ENCODE measurements around the gene OSTF1.

Gene OSTF1

DNA sequence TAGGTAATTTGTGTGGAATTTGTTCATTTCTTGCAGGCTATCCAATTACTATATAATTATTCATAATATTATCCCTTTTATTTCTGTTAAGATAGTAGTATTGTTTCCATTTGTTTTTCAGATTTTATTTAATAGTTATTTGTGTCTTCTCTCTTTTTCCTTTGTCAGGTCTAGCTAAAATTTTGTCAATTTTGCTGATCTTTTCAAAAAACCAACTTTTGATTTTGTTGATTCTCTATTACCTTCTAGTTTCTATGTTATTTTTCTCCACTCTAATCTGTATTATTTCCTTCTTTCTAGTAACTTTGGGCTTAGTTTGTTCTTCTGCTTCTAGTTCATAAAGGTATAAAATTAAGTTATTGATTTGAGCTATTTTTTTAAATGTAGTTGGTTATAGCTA lies 76.3 kb downstream of the OSTF1 start:
- Mint-ChIP-seq H3K4me3 (no peak overlapping the region), H3K36me3 (ENCODE audit: low read depth) (peaks cover 31% of the 10 kb centered on the region), H3K27me3 (ENCODE audit: low read depth) (no peaks in the 10 kb centered on the region), H3K27ac (no peak overlapping the region), H3K9me3 (peaks cover 35% of the 10 kb centered on the region), H3K4me1 (no peaks in the 10 kb centered on the region)
- TF ChIP-seq, protein P1, sequence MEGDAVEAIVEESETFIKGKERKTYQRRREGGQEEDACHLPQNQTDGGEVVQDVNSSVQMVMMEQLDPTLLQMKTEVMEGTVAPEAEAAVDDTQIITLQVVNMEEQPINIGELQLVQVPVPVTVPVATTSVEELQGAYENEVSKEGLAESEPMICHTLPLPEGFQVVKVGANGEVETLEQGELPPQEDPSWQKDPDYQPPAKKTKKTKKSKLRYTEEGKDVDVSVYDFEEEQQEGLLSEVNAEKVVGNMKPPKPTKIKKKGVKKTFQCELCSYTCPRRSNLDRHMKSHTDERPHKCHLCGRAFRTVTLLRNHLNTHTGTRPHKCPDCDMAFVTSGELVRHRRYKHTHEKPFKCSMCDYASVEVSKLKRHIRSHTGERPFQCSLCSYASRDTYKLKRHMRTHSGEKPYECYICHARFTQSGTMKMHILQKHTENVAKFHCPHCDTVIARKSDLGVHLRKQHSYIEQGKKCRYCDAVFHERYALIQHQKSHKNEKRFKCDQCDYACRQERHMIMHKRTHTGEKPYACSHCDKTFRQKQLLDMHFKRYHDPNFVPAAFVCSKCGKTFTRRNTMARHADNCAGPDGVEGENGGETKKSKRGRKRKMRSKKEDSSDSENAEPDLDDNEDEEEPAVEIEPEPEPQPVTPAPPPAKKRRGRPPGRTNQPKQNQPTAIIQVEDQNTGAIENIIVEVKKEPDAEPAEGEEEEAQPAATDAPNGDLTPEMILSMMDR (IDR thresholded peaks at IDR 0.05; ENCODE audit: unreplicated experiment in 3 of 3), result no peak

DNA sequence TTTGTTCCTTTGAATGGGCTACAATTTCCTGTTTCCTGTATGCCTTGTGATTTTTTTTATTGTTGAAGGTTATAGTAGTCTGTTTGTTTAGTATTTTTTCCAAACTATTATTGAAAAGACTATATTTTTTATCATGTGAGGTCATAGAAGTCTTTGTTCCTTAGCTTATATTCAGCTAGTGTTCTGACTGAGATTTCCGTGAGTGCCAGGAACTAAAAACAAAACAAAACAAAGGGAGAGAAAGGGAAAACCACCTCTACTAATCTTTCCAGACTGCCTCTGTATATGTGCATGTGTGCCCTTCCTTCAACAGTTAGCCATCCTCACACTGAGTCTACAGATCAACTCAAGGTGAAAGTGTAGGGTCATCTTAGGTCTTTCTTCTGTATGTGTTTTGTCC lies 79.0 kb downstream of the OSTF1 start:
- TF ChIP-seq, protein P1 (IDR thresholded peaks at IDR 0.05; ENCODE audit: unreplicated experiment in 3 of 3), result no peak
- Mint-ChIP-seq H3K9me3 (peaks cover 35% of the 10 kb centered on the region), H3K4me3 (no peak overlapping the region), H3K4me1 (no peaks in the 10 kb centered on the region), H3K27ac (no peak overlapping the region), H3K27me3 (ENCODE audit: low read depth) (no peaks in the 10 kb centered on the region), H3K36me3 (ENCODE audit: low read depth) (peaks cover 31% of the 10 kb centered on the region)

DNA sequence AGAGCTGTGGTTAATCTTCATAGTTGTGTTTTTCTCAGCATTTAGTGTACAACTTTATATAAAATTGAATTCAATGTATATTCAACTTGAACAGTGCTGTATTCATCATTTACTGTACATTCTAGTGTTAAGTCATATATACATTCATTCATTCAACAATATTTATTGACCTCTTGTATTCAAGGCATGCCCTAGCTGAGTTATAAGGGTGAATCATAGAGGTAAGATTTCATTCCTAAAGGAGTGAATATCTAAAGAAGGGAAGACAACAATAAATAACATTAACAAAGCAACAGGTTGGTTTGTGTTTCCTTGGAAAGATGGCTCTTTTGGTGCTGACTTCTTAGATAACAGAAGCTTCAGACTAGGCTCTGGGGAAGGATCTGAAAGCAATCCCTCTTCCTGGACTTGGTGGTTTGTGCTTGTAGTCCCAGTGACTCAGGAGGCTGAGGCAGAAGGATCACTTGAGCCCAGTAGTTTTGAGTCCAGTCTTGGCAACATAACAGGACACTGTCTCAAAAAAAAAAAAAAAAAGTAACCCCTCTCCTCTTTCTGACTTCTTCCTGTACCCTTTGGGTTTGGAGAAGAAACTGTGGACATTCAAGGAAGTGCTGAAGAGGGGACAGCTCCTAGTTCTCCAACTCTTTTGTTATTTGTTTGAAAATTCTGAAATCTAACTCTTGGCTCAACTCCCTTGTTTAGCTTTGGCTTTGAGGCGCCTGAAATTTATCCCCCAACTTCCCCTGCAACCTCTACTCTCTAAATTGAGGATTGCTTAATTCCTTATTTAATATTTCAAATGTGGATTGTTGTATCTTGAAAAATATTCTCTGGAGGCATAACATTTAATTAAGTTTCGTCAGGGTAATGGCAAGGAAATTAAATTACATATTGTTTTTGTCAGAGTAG lies 80.2 kb downstream of the OSTF1 start:
- TF ChIP-seq, protein P1 (IDR thresholded peaks at IDR 0.05; ENCODE audit: unreplicated experiment in 3 of 3), result no peak
- no peak overlapping the region for H3K4me3 Mint-ChIP-seq
- H3K9me3 Mint-ChIP-seq, result peaks cover 31% of the 10 kb centered on the region
- no peaks in the 10 kb centered on the region for H3K4me1 Mint-ChIP-seq
- no peaks in the 10 kb centered on the region for H3K27me3 Mint-ChIP-seq (ENCODE audit: low read depth)
- H3K36me3 Mint-ChIP-seq (ENCODE audit: low read depth), result peaks cover 31% of the 10 kb centered on the region
- H3K27ac Mint-ChIP-seq, result no peak overlapping the region

DNA sequence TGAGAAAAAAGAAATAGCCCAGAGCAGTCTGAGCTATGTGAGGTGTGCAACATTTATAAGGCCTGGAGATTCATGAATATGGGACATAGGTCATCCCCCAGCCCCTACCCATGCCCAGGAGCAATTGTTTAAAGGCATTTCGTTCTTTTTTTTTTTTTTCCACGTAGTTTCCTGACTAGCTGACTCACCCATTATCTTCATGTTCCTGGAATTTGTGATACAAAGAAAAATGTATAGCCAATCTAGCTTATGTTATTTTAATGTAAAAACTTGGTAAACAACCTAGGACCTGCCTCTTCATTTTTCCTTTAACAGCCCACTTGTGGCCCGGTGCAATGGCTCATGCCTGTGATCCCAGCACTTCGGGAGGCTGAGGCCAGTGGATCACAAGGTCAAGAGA lies 81.3 kb downstream of the OSTF1 start:
- Mint-ChIP-seq H3K4me1 (no peaks in the 10 kb centered on the region), H3K9me3 (peaks cover 23% of the 10 kb centered on the region), H3K36me3 (ENCODE audit: low read depth) (peaks cover 23% of the 10 kb centered on the region), H3K4me3 (no peak overlapping the region), H3K27me3 (ENCODE audit: low read depth) (no peaks in the 10 kb centered on the region), H3K27ac (no peak overlapping the region)
- TF ChIP-seq, protein P1 (IDR thresholded peaks at IDR 0.05; ENCODE audit: unreplicated experiment in 3 of 3), result no peak

DNA sequence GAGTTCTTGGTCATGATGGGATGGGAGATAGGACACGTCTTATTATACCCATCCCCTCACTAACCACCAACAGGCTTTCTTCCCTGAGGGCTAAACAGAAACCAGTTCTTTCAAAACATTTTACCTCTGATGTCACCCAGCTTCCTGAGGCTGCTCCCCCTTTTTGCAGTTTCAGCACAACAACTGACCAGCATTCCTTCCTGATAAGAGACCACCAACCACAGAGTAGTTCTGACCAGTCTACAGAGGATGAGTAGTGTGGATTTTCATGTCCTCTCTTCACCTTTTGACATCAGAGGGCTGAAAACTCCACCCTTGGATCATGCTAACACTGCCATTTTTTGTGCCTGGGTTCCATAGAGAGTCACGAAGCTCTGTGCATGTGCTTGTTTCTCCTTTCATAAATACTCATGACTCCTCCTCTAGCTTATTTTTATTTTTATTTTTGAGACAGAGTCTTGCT lies 82.6 kb downstream of the OSTF1 start:
- TF ChIP-seq, protein P1 (IDR thresholded peaks at IDR 0.05; ENCODE audit: unreplicated experiment in 3 of 3), result no peak
- H3K36me3 Mint-ChIP-seq (ENCODE audit: low read depth), result peaks cover 14% of the 10 kb centered on the region
- no peak overlapping the region for H3K27ac Mint-ChIP-seq
- H3K4me3 Mint-ChIP-seq, result no peak overlapping the region
- H3K27me3 Mint-ChIP-seq (ENCODE audit: low read depth), result no peaks in the 10 kb centered on the region
- H3K4me1 Mint-ChIP-seq, result no peaks in the 10 kb centered on the region
- peaks cover 14% of the 10 kb centered on the region for H3K9me3 Mint-ChIP-seq

DNA sequence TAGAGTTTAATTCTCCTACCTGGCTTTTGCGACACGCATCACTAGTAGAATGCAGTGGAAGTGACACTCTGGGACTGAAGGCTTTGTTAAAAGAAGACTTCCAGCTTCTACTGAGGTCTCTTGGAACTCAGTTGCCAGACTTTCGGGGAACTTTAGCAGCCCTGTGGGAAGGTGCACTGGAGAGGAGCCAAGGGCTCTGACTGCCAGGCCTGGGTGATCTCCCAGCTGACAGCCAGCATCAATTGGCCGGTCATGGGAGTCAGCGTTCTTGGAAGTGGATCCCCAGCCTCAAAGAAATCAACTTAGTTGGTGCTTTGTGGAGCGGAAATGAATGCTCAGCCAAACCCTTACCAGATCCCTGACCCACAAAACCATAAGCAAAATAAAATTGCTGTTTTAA lies 87.1 kb downstream of the OSTF1 start:
- no peaks in the 10 kb centered on the region for H3K9me3 Mint-ChIP-seq
- H3K4me1 Mint-ChIP-seq, result no peaks in the 10 kb centered on the region
- H3K27ac Mint-ChIP-seq, result no peak overlapping the region
- TF ChIP-seq, protein P1 (IDR thresholded peaks at IDR 0.05; ENCODE audit: unreplicated experiment in 3 of 3), result no peak
- H3K36me3 Mint-ChIP-seq (ENCODE audit: low read depth), result no peaks in the 10 kb centered on the region
- H3K4me3 Mint-ChIP-seq, result no peak overlapping the region
- H3K27me3 Mint-ChIP-seq (ENCODE audit: low read depth), result no peaks in the 10 kb centered on the region
